GM12801 (cell line): Measurements from ENCODE around the gene CELSR3.

Source experiments
- CTCF ChIP-seq: IDR thresholded peaks from one replicate; pipeline ENCODE4 v1.5.1; 2011; ENCODE audit warnings: control low read depth; ENCODE audit not compliant: insufficient read length; ENCODE audit errors: extremely low read depth

CELSR3 gene

DNA sequence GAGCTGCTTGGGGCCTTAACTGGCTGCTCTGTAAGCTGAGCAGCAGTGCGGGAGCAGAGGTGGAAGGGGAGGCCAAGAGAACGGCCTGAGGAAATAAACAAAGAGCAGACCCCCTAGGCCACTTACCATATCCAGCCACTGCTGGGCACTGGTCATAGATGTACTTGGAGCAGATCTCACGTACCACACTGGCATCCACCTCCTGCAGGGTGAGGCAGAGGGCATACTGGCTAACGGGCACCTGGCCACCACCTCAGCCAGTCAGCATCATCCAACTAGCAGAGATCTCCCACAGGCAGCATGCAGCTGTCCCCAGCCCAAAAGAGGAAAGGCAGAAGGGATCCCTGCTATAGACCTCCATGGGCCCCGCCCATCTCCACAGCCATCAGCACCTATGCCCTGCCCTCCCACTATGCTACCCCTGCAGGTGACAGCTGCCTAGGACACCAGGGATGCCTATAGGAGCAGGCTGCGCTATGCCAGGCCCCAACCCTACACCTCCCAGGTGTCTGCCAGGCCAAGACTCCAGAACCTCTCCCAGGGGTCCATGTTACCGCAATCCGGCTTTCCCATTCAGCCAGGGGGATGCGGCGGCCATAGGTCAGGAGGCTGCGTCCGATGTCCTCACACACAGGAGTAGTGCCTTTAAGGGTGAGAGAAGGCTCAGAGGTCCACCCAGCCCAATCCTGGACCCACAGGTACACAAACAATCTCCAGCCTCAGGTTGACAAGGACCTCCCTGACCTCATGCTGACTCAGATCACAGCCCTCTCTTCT is 63.0 kb downstream of the CELSR3 start:
- no peak for TF ChIP-seq CTCF

GRCh38 chr3:48599077-48599501 is 63.6 kb downstream of the CELSR3 start:
- no peak for TF ChIP-seq CTCF

GRCh38 chr3:48598323-48599076 is 64.2 kb downstream of the CELSR3 start:
- no peak for TF ChIP-seq CTCF

GRCh38 chr3:48597408-48597800 is 65.3 kb downstream of the CELSR3 start:
- TF ChIP-seq CTCF, result no peak

DNA sequence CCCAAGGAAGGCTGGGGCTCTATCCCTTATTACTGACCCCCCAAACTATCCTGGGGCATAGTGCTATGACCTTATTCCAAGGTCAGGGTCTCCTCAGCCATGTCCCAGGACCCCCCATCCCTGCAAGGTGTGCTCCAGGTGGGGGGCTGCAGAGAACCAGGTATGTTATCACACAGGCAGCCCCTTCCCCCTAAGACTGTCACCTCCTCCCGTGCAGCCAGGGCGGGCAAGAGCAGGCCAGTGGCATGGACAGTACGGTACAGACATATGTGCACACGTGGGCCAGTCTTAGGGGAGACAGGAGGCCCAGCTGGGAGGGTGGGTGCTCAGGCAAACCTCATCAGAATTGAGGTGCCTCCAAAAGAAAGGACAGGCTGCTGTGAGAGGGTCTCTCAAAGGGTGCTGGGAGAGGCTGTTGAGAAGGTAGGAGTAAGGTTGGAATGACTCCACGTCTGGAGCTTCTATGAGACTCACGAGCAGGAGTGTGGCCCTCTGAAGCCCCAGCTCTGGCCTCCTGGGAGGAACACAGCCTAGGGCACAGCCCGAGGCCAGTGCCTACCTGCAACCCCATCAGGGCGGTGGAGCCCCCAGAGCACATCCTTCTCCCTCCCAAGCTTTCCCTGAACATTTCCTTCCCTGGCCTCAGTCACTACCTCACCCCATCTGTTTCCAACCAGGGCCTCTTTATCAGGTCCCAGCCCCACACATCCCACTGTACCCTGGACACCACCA is 65.8 kb downstream of the CELSR3 start:
- TF ChIP-seq CTCF, result no peak

GRCh38 chr3:48596157-48596556 is 66.5 kb downstream of the CELSR3 start:
- no peak for TF ChIP-seq CTCF

DNA sequence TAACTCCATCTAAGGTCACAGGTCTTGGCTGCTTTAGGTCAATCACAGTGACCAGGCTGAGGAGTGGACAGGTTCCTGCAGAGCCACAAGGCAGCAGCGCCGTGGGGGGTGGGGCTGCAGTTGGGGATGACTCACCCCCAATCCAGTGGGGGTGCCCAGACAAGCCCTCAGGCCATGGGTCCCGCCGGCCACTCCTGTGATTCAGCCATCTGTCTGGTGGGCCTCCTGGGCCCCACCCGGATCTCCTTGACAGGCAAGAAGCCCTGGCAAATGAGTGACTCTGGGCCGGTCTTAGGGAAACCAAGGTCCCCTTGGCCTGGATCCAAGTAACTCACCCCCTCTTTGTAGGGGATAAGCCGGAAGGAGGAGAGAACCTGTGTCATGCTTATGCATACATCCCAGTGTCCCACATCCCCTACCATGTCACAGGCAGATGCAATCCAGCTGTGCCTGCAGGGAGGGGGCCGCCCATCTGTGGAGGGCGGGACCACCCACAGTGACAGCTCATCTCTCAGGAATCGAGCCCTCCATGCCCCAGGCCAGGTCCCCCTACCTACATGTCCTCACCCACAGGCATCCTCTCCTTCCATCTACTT is 67.1 kb downstream of the CELSR3 start:
- no peak for TF ChIP-seq CTCF
